Stromal cell of bone marrow (primary cell): ENCODE measurements around the gene RARRES2.
"Not testable (repeated sequence)": the region's sequence is repeated elsewhere in the genome, so short reads cannot be mapped to it uniquely, and the experiment has no call there.

Experiments used
- DNase-seq: peaks from one replicate; pipeline ENCODE4 v3.0.0-alpha.2; 2012; ENCODE audit warnings: low read depth

The RARRES2 gene

DNA sequence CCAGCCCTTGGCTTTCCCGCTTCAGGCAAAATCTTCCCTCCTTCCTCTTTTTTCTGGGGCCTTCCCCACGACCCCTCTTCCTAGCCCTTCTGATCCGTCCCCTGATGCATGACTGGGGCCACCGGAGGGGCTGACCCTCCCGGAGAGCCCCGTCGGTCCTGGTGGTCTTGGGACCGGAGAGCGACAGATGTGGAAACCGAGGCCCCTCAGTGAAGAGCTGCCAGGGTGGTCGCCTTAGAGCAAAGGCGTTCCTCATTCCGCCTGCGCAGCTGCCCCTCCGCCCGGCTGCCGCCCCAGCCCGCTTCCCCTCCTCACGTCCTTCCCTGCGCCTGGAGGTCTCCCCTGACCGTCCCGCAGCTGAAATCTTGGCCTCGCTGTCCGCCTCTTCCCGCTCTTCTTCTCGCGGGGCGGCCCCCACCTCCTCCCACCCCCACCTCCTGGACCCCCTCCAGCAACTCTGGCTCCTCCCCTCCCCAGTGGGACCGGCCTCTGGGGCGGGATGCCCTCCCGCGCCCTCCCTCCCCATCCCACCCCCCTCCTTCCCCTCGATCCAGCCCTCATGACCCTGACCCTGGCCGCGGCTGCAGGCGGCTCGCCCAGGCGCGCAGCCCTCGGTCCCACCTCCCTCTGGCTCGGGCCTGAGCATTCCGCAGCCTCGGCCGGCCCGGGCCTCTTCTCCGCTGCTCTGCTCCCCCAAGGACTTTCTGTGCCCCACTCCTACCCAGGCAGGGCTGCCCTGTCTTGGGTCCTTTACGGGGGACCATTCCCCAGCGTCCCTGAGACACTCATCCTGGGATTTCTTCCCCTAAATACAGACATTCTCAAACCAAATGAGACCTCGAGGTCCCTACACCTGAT lies at the start of gene RARRES2:
RARRES2 (minus strand) TSS at position 367 of the 858 bp plus-strand sequence. CDS start 1,020 bp downstream, outside the sequence.
- DNase-seq, result no peak

DNA sequence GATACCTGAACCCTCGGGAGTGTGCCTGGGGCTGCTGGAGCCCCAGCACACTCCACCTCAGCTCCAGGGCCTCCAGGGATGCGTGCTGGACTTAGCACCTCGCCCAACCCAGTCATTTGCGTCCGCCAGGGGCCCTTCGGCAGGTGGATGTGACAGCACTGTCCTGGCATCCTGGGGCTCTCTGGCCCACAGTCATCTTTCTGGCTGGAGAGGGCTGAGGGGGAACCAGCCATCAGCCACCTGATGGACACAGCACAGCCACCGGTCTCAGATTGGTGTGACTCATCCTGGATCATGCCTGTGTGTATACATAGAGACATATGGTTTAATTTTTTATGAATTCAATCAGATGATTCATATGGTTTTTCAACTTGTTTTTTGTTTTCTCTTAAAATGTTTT lies 48.8 kb upstream of the RARRES2 start:
- DNase-seq, result no peak

DNA sequence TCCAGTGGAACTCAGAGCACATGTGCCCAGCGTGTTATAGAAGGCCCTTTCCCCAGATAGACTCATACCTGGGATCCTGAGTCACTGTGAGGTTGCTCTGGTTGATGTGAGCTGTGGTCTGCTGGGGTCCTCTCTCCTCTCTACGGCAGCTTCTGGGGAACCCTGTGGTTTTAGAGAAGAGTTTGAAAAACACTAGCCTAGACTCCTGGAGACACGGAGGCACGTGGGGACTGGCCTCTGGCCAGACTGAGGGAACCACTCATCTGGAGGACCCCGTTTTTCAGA lies 48.0 kb upstream of the RARRES2 start:
- DNase-seq, result no peak

DNA sequence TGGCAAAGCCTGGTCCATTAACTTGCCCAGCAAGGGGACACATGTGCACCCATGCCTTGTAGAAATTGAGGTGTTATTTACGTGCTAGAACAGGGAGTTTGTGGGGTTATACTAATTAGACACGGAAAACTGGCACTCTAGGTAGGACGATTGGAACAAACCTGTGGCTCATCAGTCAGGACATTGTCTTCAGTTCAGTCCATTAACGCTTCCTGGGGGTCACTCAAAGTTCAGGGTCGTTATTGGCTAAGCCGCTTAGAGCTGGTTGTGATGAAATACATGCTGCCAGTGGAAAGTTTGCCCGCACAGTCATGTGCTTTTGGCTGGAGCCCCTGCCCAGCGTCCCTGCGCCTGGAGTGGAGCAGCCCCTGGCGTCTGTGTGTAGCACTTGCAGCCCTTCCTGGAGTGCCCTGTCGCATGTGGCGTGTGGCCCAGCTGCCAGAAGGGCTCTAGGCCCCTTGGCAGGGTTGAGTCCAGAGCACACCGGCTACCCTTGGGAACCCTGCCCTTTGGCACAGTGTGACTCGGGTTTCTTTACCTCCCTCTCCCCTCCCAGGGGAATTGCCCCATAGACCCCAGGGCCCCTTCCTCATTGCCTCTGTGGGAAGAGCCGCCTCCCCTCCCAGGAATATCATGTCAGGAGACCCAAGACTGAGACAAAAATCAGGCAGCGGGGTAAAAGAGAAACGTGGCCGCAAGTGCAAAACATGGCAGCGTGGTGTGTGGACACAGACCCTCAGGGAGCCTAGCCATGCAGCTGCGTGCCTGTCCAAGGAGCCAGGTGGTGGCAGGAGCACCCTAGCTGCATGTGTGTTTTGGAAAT lies 47.5 kb upstream of the RARRES2 start:
- no peak for DNase-seq

DNA sequence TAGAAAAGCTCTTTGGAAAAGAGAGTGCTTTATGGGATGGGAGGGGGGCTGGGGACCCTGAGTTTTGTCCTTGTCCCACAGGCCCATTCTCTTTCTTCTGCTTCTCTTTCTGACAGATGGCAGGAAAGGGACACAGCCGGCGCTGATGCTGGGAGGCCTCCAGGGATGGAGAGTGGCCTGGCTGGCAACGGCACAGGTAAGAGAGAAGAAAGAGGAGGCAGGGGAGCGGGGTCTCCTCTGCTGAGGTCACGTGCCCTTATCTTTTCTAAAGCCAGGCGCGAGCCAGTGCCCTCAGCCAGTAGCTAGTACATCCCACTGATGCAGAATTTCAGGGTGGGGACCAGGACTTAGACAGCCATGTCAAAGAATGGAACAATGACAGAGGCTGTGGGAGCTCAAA lies 46.9 kb upstream of the RARRES2 start:
- no peak for DNase-seq

DNA sequence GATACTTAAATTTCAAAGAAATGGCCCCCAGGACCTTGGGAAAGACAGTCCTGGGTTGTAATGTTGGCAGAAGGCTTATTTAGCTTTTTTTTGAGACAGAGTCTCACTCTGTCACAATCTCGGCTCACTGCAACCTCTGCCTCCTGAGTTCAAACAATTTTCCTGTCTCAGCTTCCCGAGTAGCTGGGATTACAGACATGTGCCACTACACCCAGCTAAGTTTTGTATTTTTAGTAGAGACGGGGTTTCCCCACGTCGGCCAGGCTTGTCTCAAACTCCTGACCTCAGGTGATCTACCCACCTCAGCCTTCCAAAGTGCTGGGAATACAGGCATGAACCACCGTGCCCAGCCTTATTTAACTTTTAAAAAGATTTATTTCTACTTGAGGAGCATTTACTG lies 44.5 kb upstream of the RARRES2 start:
- not testable (repeated sequence) for DNase-seq

DNA sequence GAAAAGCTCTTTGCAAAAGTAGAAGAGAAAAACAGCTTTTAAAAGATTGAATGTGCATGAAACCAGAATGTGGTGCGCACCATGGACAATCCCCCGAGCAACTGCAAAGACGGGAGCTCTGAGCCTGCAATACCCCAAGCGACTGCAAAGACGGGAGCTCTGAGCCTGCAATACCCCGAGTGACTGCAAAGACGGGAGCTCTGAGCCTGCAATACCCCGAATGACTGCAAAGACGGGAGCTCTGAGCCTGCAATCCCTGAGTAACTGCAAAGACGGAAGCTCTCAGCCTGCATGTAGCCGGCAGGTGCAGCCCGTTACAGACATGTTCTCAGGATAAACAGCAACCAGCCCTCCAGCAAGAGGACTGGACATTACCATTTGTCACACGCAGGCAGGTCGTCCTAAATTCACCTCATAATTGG lies 43.9 kb upstream of the RARRES2 start:
- DNase-seq, result no peak

DNA sequence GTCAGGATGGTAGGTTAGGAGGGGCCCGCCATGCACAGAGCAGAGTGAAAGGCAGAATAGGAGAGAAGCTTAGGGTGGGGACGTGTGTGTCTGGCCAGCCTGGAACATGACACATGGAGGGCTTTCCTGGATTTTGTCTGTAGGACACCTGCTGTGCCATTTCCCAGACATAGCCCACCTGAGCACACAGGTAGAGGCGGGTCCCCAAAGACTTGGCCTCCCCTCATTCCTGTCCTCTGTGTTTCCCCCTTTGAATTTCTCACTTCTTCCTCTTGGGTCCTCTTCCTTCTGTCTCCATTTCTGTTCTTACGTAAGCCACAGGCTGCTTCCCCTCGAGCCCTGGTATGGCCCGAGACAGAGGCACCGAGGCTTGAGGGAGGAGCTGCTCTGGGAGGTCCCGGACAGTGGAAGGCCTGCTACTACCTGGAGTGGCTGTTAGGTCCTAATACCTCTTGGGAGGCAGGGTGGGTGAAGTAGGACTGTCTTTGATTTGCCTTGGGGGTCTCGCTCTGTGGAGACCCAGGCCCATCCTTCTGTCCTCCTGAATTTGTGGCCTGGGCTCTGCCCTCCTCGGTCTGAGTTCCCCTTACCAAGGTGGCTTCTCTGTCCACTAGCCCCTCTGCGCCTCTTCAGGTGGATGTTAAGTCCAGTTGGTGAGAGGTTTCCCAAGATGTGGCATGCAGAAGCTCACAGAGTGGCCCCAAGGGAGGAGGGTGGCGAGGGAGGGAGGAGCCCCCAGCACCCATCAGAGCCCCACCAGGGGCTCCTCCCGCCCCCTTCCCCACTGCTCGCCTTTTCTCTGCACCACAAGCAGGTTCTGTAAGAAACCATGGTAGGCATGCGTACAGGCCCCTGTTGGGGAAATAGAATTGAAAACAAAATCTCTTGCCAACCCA lies 43.2 kb upstream of the RARRES2 start:
- no peak for DNase-seq

DNA sequence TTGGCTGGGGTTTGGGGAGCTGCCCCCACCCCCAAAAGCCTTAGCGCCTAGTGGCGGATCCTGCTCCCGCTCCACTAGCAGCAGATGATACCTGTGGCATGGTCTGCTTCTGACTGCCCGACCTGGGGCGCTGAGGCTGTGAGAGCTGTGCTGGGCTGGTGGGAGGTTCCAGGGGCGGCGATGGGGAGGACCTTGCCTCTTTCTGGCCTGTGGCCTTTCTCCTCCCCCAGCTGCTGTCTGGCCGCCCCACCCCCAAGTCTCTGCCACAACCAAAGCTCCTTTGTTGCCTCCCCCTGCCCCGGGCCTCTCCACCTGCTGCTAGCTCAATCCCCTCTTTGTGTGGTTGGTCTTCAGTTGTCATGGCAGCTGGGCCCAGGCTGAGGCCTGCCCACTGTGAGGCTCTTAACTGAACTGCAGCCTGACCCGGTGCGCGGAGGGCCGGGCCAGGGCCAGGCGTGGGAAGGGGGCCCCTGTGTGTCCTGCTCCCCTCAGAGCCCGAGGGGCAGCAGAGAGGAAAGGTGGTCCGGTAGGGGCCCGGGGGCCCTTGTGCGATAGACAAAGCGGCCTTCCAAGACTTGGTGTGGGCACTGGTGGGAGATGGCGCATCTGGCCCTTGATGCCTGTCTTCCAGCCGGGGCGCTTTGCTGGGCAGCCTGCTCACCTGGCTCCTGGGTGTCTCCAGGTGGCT lies 42.4 kb upstream of the RARRES2 start:
- no peak for DNase-seq

DNA sequence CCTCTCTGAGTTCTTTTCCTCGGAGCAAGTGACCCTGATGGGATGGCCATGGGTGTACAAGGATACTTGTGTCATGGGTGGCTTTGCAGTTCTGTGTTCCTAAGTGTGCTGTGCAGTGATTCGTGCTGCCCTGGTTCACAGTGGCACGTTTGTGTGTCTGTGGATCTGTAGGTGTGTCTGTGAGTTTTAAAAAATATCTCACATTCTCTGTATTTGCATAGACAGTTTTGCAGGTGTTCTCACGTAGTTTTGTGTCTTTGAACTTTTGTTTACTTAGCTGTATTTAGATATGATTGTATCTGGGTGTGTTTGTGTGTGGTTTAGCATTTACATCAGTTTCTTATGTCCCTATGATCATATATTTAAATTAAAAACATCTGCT lies 41.4 kb upstream of the RARRES2 start:
- DNase-seq, result no peak

DNA sequence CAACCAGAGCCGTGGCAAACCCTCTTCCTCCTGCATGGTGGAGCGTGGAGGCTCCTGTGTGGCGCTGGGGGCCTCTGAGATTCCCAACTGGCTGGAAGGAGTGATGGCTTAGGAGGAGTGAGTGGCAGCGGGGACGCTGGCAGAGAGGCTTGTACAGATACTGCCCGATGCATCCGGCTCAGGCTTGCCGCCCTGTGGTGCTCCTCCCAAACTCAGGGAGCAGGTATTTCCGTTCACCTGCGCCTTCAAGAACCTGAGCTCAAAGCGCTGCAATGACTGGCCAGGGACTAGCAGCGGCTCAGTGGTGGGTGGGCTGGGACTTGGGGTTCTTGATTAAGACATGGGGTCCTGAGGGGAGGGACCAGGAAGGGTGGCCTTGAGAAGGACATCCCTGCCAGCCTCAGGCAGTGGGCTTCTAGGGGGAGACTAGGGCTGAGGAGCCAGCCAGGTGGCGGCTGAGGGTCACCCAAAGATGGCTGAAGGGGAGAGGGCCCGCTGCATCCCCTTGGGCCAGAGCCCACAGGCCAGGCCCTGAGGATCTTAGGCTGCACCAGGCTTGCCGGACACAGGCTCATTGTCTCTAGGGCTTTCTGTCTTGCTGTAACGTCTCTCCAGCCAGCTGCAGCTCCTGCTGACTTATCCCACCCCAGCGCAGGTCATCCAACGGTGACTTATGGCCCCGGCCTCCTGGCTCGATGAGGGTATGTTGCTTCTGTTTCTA lies 40.9 kb upstream of the RARRES2 start:
- no peak for DNase-seq

DNA sequence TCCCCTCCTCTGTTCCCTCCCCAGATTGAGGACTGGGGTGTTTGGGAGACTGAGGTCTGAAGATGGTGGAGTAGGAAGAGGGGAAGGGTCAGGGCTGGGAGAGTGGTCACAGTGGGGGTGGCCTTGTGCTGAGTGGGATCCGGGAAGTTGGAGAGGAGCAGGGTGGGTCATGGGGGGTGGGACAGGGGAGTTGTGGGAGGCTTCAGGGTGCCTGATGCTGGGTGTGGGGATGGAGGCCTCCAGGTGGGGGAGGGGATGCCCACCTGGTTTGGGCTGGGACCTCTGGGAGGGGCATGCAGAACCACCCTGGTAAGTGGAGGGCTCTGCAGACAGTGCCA lies 40.3 kb upstream of the RARRES2 start:
- DNase-seq, result no peak

DNA sequence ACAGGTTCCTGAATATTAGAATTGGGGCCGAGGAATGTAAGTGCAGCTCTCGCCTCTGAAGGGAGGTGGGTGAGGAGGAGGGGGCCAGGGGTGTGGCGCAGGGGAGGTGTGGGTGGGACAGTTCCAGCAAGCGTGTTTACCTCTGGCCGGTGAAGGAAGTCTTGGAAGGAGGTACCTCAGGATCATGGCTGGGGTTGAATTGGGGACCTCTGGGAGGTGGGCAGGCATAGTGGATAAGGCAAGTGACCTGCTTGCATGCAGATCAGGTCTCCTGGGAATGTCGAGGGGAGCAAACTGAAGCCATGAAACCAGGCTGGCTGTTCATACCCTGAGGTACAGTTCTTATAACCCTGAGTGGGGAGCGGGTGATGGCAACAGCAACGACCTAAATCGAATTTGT lies 39.7 kb upstream of the RARRES2 start:
- no peak for DNase-seq

DNA sequence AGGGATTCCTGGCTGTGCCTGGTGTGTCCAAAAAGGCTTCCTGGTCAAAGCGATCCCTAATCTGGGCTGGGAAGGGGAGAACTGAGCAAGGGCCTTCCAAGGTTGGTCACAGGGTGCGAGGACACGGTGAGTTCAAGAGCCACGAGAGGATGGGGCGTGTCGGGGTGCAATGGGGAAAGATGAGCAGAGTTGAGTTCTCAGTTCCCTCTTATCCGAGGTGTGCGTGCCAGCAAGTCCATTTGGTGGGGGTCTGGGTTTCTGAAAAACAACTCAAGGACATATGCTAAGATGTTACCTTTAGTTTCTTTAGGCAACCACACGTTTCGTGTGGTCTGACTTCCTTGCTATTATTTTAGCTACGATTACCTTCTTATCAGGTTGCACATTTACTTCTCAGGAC lies 39.0 kb upstream of the RARRES2 start:
- no peak for DNase-seq

DNA sequence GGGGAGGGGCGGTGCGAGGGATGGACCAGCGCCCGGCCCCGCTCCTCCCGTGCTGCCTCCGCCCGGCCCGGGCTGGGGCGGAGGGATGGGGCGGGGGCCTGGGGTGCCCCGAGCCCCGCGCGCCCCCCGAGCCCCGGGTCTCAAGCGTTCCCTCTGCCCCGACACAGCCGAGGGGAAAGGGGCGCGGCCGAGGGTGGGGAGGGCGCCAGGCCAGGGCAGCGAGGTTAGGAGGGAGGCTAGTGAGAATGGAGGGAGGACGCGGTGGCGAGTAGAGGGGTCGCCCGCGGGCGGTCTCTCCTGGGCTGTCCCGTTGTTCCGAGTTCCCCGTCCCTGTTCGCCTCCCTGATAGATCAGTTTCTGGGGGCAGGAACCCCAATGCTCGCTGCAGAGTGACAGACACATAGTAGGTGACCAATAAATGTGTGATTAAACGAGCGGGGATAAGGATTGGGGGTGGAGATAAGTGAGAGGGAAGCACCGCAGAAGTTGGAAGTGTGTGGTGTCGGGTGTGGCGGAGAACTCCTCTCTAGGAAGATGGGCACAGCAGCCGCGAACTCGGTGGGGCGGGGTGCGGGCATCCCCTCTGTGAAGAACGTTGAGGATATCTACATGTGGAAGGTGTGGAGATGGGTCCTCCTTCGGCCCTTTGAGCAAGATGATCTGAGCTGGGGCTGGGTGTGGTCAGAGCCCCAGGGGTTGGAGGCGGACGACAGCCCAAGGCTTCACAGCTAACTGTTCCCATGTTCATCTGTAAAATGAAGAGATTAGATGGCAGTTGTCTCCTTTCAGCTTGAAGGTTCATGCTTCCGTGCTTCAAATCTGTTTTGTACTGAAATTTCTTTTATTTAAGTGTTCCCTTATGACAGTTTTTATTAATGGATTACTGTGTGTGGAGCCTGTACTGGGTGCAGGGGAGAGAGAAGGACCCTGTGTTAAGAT lies 38.3 kb upstream of the RARRES2 start:
- DNase-seq, result no peak

DNA sequence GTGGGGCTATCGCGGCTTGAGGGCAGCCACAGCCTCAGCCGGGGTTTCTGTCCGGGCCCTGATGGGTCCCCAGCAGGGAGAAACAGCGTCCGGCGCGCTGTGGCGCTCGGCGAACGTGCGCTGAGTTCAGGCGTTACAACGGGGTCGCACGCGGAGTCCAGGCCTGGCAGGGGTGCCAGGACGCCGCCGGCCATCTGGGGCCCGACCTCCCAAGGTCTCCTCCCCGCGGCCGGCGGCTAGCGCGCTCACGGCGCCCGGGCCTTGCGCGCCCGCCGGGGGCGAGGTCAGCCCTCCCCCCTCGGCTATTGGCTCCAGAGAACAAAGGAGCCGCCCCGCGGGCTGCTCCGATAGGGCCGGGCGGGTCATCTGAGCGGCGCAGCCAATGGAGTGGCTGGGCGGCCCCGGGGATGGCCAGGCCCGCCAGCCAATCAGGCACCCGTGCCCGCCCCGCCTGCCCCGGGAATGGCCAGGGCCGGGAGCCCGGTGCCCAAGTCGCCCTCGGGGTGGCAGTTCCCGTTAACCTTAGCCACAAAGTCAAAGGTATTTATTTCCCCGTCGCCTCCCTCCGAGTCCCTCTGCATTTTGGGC lies 37.5 kb upstream of the RARRES2 start, which contains the start of gene ZNF775:
ZNF775 (plus strand) TSS at position 478 of the 588 bp plus-strand sequence. CDS start 9,141 bp downstream, outside the sequence.
- DNase-seq, result peak; percentile 91

DNA sequence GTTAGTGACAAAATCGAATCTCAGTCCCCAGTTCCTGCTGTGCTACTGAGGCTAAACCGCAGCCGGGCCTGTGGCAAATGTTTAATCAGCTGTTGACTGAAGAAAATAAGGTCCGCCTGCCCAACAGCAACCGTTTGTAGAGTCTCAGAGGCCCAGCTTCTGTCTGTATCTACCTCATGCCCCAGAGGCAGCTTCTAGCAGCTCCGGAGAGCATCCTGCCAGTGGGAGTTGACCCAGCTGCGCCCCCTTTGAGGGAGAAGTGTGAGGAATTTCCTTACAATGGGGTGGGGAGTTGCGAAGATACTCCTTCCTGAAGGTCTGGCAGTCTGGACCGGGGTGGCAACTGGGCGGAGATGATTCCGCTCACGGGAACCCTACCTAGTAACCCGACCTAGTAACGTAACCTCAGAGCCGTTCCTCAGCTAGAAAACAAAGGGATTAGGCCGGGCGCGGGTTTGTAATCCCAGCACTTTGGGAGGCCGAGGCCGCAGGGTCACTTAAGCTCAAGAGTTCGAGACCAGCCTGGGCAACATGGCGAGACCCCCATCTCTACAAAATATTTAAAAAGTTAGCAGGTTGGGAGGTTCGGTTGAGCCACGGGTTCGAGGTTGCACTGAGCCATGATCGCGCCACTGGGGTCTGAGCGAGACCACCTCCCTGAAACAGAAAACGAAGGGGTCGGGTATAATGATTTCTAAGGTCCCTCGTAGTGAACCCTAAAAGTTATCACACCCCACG lies 36.9 kb upstream of the RARRES2 start:
- DNase-seq, result no peak

DNA sequence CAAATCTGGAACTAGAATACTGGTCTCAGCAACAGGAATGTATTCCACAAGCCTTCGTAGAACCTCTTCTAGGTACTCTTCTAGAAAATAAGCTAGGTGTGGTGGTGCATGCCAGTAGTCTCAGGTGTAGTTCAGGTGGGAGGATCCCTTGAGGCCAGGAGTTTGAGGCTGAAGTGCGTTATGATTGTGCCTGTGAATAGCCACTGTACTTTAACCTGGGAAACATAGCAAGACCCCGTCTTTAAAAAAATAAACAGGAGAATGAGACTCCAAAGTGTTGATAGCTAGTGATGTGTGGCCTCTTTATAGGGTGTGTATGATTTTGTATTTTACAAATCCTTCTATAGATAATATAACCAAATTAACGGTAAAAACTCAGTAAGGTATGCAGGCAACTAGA lies 36.2 kb upstream of the RARRES2 start:
- DNase-seq, result no peak

DNA sequence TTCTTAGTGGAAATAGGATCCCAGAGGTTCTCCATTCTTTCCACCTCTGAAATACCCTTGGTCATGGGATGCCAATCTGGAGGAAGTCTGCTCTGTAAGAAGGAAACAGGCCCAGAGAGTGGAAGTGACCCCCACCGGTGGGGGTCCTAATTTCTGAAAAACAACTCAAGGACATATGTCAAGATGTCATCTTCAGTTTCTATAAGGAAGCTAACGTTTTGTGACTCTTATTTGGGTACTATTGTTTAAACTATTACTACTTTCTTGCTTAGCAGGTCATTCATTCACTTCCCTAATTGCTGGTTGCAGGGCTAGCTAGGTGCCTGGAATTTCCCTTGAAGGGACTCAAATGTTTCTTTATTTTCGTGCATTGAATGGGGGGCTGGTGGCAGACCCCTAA lies 35.8 kb upstream of the RARRES2 start:
- no peak for DNase-seq
